ENCODE measurements around the gene CREB5. TPM values are rescaled to one million over a fixed set of nuclear protein-coding genes. Genes with fewer than 3 reads are reported as not detected.
"Not testable (repeated sequence)": the region's sequence is repeated elsewhere in the genome, so short reads cannot be mapped to it uniquely, and the experiment has no call there.

Gene CREB5
- polyA plus RNA-seq, 3 donors: 1.3 to 33.2 (median 26.7) TPM

- 90 to 93% (median 93%) methylated on average over 5 of the region's 5 CpGs for WGBS, 3 donors
- no peak overlapping the region for H3K27ac ChIP-seq (ENCODE audit: low read depth, low read length)
These were observed 399.5 kb downstream of the CREB5 start for GRCh38 chr7:28811701-28812430.

- WGBS, 3 donors: 92 to 97% (median 96%) methylated on average over 3 of the region's 3 CpGs
- no peak overlapping the region for H3K27ac ChIP-seq (ENCODE audit: low read depth, low read length)
These were observed 400.3 kb downstream of the CREB5 start for GRCh38 chr7:28812616-28813015.

- no peak overlapping the region for H3K27ac ChIP-seq (ENCODE audit: low read depth, low read length)
- WGBS, 3 donors: 68 to 75% (median 73%) methylated on average over 6 of the region's 6 CpGs
These were observed 401.1 kb downstream of the CREB5 start for GRCh38 chr7:28813243-28813962.

- WGBS, 3 donors: 74 to 83% (median 79%) methylated on average over 1 of the region's 1 CpG
- no peak overlapping the region for H3K27ac ChIP-seq (ENCODE audit: low read depth, low read length)
These were observed 403.1 kb downstream of the CREB5 start for GRCh38 chr7:28815369-28815927.

GRCh38 chr7:28815928-28816373 lies 403.6 kb downstream of the CREB5 start:
- 67 to 79% (median 69%) methylated on average over 2 of the region's 2 CpGs for WGBS, 3 donors

GRCh38 chr7:28818996-28819395 lies 406.7 kb downstream of the CREB5 start:
- no peak overlapping the region for H3K27ac ChIP-seq (ENCODE audit: low read depth, low read length)
- 85 to 91% (median 89%) methylated on average over 5 of the region's 5 CpGs for WGBS, 3 donors

More at GRCh38 chr7:28815928-28816373, 403.6 kb downstream of the CREB5 start:
- no peak overlapping the region for H3K27ac ChIP-seq (ENCODE audit: low read depth, low read length)

GRCh38 chr7:28823582-28823981 lies 411.3 kb downstream of the CREB5 start:
- 85 to 88% (median 86%) methylated on average over 3 of the region's 3 CpGs for WGBS, 3 donors
- H3K27ac ChIP-seq (ENCODE audit: low read depth, low read length): no peak overlapping the region

GRCh38 chr7:28825817-28826448 lies 413.6 kb downstream of the CREB5 start:
- 84 to 93% (median 89%) methylated on average over 8 of the region's 8 CpGs for WGBS, 3 donors

GRCh38 chr7:28830846-28831245 lies 418.5 kb downstream of the CREB5 start:
- WGBS, 3 donors: 44 to 72% (median 65%) methylated on average over 1 of the region's 1 CpG
- H3K27ac ChIP-seq (ENCODE audit: low read depth, low read length): no peak overlapping the region

More at GRCh38 chr7:28825817-28826448, 413.6 kb downstream of the CREB5 start:
- not testable (repeated sequence) for H3K27ac ChIP-seq (ENCODE audit: low read depth, low read length)

GRCh38 chr7:28832669-28833068 lies 420.4 kb downstream of the CREB5 start:
- H3K27ac ChIP-seq (ENCODE audit: low read depth, low read length): no peak overlapping the region
- 93 to 94% (median 93%) methylated on average over 3 of the region's 3 CpGs for WGBS, 3 donors

GRCh38 chr7:28835800-28836199 lies 423.5 kb downstream of the CREB5 start:
- H3K27ac ChIP-seq (ENCODE audit: low read depth, low read length): no peak overlapping the region

GRCh38 chr7:28836716-28837115 lies 424.4 kb downstream of the CREB5 start:
- no peak overlapping the region for H3K27ac ChIP-seq (ENCODE audit: low read depth, low read length)
- WGBS, 3 donors: 55 to 74% (median 71%) methylated on average over 3 of the region's 3 CpGs

- 97 to 99% (median 98%) methylated on average over 1 of the region's 1 CpG for WGBS, 3 donors
- no peak overlapping the region for H3K27ac ChIP-seq (ENCODE audit: low read depth, low read length)
These were observed 424.9 kb downstream of the CREB5 start for GRCh38 chr7:28837216-28837615.

- no peak overlapping the region for H3K27ac ChIP-seq (ENCODE audit: low read depth, low read length)
- 37 to 89% (median 82%) methylated on average over 3 of the region's 3 CpGs for WGBS, 3 donors
These were observed 428.3 kb downstream of the CREB5 start for GRCh38 chr7:28840592-28840995.

GRCh38 chr7:28841766-28842165 lies 429.4 kb downstream of the CREB5 start:
- no peak overlapping the region for H3K27ac ChIP-seq (ENCODE audit: low read depth, low read length)

GRCh38 chr7:28842769-28843295 lies 430.5 kb downstream of the CREB5 start:
- H3K27ac ChIP-seq (ENCODE audit: low read depth, low read length): no peak overlapping the region
- 88 to 96% (median 89%) methylated on average over 1 of the region's 1 CpG for whole genome bisulfite sequencing, 3 donors

GRCh38 chr7:28845106-28845505 lies 432.8 kb downstream of the CREB5 start:
- 82 to 92% (median 87%) methylated on average over 1 of the region's 1 CpG for WGBS, 3 donors
- no peak overlapping the region for H3K27ac ChIP-seq (ENCODE audit: low read depth, low read length)

- no peak overlapping the region for H3K27ac ChIP-seq (ENCODE audit: low read depth, low read length)
- WGBS, 3 donors: 67 to 88% (median 86%) methylated on average over 10 of the region's 10 CpGs
These were observed 434.9 kb downstream of the CREB5 start for GRCh38 chr7:28847176-28847575.

- no peak overlapping the region for H3K27ac ChIP-seq (ENCODE audit: low read depth, low read length)
- 68 to 85% (median 70%) methylated on average over 13 of the region's 13 CpGs for WGBS, 3 donors
These were observed 435.4 kb downstream of the CREB5 start for GRCh38 chr7:28847681-28848080.
